NCI-H345 treated with DMSO at 0.1 percent for 48 hours (cell line): Measurements from ENCODE around the gene EPHA7.

Source experiments
- DNase-seq: peaks from one replicate; lab custom pipeline; 2025; ENCODE audit not compliant: unreplicated experiment; lab: John Stamatoyannopoulos, UW

The EPHA7 gene

GRCh38 chr6:93394471-93394870, 24.9 kb downstream of the EPHA7 start:
- no peak for DNase-seq

GRCh38 chr6:93393554-93394074, 25.7 kb downstream of the EPHA7 start:
- DNase-seq = no peak

GRCh38 chr6:93392797-93393196, 26.6 kb downstream of the EPHA7 start:
- no peak for DNase-seq

- no peak for DNase-seq
Observed at GRCh38 chr6:93391965-93392364, 27.4 kb downstream of the EPHA7 start.

GRCh38 chr6:93389192-93389591, 30.2 kb downstream of the EPHA7 start:
- DNase-seq = no peak

GRCh38 chr6:93388070-93388469, 31.3 kb downstream of the EPHA7 start:
- DNase-seq = no peak

- DNase-seq = no peak
Observed at GRCh38 chr6:93376026-93376540, 43.3 kb downstream of the EPHA7 start.

- DNase-seq = no peak
Observed at GRCh38 chr6:93373445-93373844, 45.9 kb downstream of the EPHA7 start.

GRCh38 chr6:93371756-93372155, 47.6 kb downstream of the EPHA7 start:
- no peak for DNase-seq

- DNase-seq = no peak
Observed at GRCh38 chr6:93369586-93370134, 49.7 kb downstream of the EPHA7 start.

- DNase-seq = no peak
Observed at GRCh38 chr6:93366506-93366905, 52.9 kb downstream of the EPHA7 start.

- no peak for DNase-seq
Observed at GRCh38 chr6:93365445-93365844, 53.9 kb downstream of the EPHA7 start.

- DNase-seq = no peak
Observed at GRCh38 chr6:93358435-93358834, 60.9 kb downstream of the EPHA7 start.

- DNase-seq = no peak
Observed at GRCh38 chr6:93352604-93353003, 66.8 kb downstream of the EPHA7 start.

- DNase-seq = no peak
Observed at GRCh38 chr6:93351222-93351621, 68.1 kb downstream of the EPHA7 start.

- DNase-seq = no peak
Observed at GRCh38 chr6:93350774-93351173, 68.6 kb downstream of the EPHA7 start.

- no peak for DNase-seq
Observed at GRCh38 chr6:93344333-93344835, 75.0 kb downstream of the EPHA7 start.

GRCh38 chr6:93343476-93343875, 75.9 kb downstream of the EPHA7 start:
- no peak for DNase-seq

- no peak for DNase-seq
Observed at GRCh38 chr6:93341900-93342613, 77.3 kb downstream of the EPHA7 start.

- no peak for DNase-seq
Observed at GRCh38 chr6:93337772-93338394, 81.5 kb downstream of the EPHA7 start.

- DNase-seq = no peak
Observed at GRCh38 chr6:93337014-93337413, 82.3 kb downstream of the EPHA7 start.
